ENCODE data around the gene FHOD1.
A peak's percentile ranks its signal among the peaks of the same experiment; 100 is the strongest.

The FHOD1 gene

GRCh38 chr16:67209565-67209964, 37.7 kb downstream of the FHOD1 start (continued):
- TF ChIP-seq, protein P1, sequence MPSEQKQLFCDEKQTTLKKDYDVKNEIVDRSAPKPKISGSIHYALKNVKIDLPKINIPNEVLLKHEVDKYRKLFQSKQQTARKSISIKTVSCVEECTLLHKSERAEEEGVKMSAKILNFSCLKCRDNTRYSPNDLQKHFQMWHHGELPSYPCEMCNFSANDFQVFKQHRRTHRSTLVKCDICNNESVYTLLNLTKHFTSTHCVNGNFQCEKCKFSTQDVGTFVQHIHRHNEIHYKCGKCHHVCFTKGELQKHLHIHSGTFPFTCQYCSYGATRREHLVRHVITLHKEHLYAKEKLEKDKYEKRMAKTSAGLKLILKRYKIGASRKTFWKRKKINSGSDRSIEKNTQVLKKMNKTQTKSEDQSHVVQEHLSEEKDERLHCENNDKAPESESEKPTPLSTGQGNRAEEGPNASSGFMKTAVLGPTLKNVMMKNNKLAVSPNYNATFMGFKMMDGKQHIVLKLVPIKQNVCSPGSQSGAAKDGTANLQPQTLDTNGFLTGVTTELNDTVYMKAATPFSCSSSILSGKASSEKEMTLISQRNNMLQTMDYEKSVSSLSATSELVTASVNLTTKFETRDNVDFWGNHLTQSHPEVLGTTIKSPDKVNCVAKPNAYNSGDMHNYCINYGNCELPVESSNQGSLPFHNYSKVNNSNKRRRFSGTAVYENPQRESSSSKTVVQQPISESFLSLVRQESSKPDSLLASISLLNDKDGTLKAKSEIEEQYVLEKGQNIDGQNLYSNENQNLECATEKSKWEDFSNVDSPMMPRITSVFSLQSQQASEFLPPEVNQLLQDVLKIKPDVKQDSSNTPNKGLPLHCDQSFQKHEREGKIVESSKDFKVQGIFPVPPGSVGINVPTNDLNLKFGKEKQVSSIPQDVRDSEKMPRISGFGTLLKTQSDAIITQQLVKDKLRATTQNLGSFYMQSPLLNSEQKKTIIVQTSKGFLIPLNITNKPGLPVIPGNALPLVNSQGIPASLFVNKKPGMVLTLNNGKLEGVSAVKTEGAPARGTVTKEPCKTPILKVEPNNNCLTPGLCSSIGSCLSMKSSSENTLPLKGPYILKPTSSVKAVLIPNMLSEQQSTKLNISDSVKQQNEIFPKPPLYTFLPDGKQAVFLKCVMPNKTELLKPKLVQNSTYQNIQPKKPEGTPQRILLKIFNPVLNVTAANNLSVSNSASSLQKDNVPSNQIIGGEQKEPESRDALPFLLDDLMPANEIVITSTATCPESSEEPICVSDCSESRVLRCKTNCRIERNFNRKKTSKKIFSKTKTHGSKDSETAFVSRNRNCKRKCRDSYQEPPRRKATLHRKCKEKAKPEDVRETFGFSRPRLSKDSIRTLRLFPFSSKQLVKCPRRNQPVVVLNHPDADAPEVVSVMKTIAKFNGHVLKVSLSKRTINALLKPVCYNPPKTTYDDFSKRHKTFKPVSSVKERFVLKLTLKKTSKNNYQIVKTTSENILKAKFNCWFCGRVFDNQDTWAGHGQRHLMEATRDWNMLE (tag by site-specific recombination; conservative IDR thresholded peaks at IDR 0.05; ENCODE audit: low read depth), result no peak

GRCh38 chr16:67208154-67208896, 39.0 kb downstream of the FHOD1 start:
- ChIA-PET CTCF (interaction anchor here (1.4 to 1.6 kb wide), 2 partner anchors 10 to 11 kb away, joined by 3 to 6 read pairs; partner anchors contain the start of gene ELMO3), POLR2A (interaction anchor here (0.7 to 3.2 kb wide), 7 partner anchors 10 to 38 kb away, joined by 3 to 11 read pairs (median 4); partner anchors contain the start of genes E2F4, ELMO3 and TMEM208)
- no peak overlapping the region for H3K27ac ChIP-seq (ENCODE audit: extremely low read depth, low read depth, low read length)
- no peak overlapping the region for H3K4me3 ChIP-seq (ENCODE audit: low read depth, low read length)
- H3K36me3 ChIP-seq (ENCODE audit: control insufficient read depth in 2 of 2, insufficient read depth in 1 of 2, low read length in 2 of 2), result peaks cover 0 to 26% of the 10 kb centered on the region in 2 experiments; a peak in 1 of 3 replicates
- TF ChIP-seq ZBTB44 (tag by site-specific recombination; IDR thresholded peaks at IDR 0.05) (no peak), SCRT2 (tag by site-specific recombination; IDR thresholded peaks at IDR 0.05) (no peak), ZNF561 (tag by site-specific recombination; IDR thresholded peaks at IDR 0.05; ENCODE audit: borderline replicate concordance) (no peak), OVOL3 (tag by site-specific recombination; IDR thresholded peaks at IDR 0.05) (no peak), GLI4 (tag by site-specific recombination; IDR thresholded peaks at IDR 0.05) (no peak), ZNF292 (tag by site-specific recombination; IDR thresholded peaks at IDR 0.05; ENCODE audit: borderline replicate concordance, low read depth) (no peak)
- TF ChIP-seq, protein P2, sequence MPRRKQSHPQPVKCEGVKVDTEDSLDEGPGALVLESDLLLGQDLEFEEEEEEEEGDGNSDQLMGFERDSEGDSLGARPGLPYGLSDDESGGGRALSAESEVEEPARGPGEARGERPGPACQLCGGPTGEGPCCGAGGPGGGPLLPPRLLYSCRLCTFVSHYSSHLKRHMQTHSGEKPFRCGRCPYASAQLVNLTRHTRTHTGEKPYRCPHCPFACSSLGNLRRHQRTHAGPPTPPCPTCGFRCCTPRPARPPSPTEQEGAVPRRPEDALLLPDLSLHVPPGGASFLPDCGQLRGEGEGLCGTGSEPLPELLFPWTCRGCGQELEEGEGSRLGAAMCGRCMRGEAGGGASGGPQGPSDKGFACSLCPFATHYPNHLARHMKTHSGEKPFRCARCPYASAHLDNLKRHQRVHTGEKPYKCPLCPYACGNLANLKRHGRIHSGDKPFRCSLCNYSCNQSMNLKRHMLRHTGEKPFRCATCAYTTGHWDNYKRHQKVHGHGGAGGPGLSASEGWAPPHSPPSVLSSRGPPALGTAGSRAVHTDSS (tag by site-specific recombination; IDR thresholded peaks at IDR 0.05), result no peak
- H3K4me1 ChIP-seq (ENCODE audit: control insufficient read depth, insufficient read depth, low read length), result no peaks in the 10 kb centered on the region
- H3K9me3 ChIP-seq (ENCODE audit: control insufficient read depth, insufficient read depth, low read depth, low read length), result no peaks in the 10 kb centered on the region

DNA sequence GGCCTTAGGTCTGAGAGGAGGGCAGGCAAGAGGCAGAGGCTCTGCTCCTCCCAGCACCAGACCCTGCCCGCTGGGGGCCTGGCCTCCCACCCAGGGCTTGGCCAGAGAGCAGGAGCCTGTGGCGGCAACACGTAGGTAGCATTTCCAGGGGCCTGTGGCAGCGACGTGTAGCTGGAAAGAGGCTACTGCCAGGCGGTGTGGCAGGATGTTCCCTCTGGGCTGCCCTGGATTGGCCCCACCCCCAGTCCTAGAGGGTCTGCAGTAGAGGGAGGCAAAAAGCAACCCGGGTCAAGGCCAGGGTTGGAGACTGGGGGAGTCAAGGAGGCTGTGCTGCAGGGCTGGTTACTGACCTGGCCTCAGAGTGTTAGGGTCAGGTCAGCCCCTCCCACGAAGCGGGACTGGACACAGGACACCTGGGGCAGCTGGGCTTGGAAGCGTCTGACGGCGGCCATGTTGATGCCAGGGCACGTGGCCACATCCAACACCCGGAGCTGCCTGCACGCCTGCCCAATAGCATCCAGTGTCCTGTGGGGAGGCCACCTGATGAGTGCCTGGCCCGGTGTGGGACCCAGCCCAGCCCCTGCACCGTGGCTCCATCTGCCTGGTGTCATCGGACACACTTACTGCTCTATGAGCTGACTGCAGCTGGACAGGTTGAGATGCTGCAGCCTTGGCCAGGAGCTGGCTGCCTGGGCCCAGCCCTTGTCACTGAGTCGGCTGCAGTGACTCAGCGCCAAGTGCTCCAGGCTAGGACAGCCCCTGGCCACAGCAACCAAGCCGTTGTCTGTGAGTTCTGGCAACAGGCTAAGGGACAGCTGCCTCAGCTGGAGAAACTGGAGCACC, 39.8 kb downstream of the FHOD1 start:
- TF ChIP-seq ZNF23 (tag by site-specific recombination; IDR thresholded peaks at IDR 0.05; ENCODE audit: borderline replicate concordance) (no peak), GLIS1 (tag by site-specific recombination; IDR thresholded peaks at IDR 0.05) (peak; percentile 42; the same call in 1 of the 2 replicates), KLF16 (tag by site-specific recombination; IDR thresholded peaks at IDR 0.05) (no peak), ZNF785 (tag by site-specific recombination; IDR thresholded peaks at IDR 0.05) (no peak), ZNF37A (tag by site-specific recombination; IDR thresholded peaks at IDR 0.05) (no peak), SCRT2 (tag by site-specific recombination; IDR thresholded peaks at IDR 0.05) (0 out of 2 replicates have a peak, but pooled peaks have one; percentile 34), ZNF16 (tag by site-specific recombination; IDR thresholded peaks at IDR 0.05; ENCODE audit: low read depth) (no peak)
- TF ChIP-seq, protein P3, sequence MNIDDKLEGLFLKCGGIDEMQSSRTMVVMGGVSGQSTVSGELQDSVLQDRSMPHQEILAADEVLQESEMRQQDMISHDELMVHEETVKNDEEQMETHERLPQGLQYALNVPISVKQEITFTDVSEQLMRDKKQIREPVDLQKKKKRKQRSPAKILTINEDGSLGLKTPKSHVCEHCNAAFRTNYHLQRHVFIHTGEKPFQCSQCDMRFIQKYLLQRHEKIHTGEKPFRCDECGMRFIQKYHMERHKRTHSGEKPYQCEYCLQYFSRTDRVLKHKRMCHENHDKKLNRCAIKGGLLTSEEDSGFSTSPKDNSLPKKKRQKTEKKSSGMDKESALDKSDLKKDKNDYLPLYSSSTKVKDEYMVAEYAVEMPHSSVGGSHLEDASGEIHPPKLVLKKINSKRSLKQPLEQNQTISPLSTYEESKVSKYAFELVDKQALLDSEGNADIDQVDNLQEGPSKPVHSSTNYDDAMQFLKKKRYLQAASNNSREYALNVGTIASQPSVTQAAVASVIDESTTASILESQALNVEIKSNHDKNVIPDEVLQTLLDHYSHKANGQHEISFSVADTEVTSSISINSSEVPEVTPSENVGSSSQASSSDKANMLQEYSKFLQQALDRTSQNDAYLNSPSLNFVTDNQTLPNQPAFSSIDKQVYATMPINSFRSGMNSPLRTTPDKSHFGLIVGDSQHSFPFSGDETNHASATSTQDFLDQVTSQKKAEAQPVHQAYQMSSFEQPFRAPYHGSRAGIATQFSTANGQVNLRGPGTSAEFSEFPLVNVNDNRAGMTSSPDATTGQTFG (tag by site-specific recombination; IDR thresholded peaks at IDR 0.05; ENCODE audit: borderline replicate concordance), result no peak
- H3K4me1 ChIP-seq (ENCODE audit: control insufficient read depth, insufficient read depth, low read length), result no peaks in the 10 kb centered on the region
- ChIA-PET POLR2A (interaction anchor here (0.9 to 3.2 kb wide), 6 partner anchors 9 to 39 kb away, joined by 4 to 11 read pairs (median 4); partner anchors contain the start of genes E2F4, ELMO3 and TMEM208), CTCF (interaction anchor here (0.6 to 1.6 kb wide), 4 partner anchors 9 to 455 kb away, joined by 3 to 6 read pairs (median 4); partner anchors contain the start of gene ELMO3)
- no peak overlapping the region for H3K27ac ChIP-seq (ENCODE audit: extremely low read depth, low read depth, low read length)
- H3K9me3 ChIP-seq (ENCODE audit: control insufficient read depth, insufficient read depth, low read depth, low read length), result no peaks in the 10 kb centered on the region
- no peak overlapping the region for H3K4me3 ChIP-seq (ENCODE audit: low read depth, low read length)
- H3K36me3 ChIP-seq (ENCODE audit: control insufficient read depth in 2 of 2, insufficient read depth in 1 of 2, low read length in 2 of 2), result peaks cover 0 to 34% of the 10 kb centered on the region in 2 experiments; a peak in 1 of 3 replicates

All from HEK293 (cell line).